HG03025 (cell line): ENCODE data around the gene GYPE.
"Not testable (repeated sequence)": the region's sequence is repeated elsewhere in the genome, so short reads cannot be mapped to it uniquely, and the experiment has no call there.

Experiments used
- ATAC-seq: cut with Tn5 transposase; IDR thresholded peaks from one replicate; pipeline ENCODE4 v1.9.1; 2021; ENCODE audit warnings: mild to moderate bottlenecking, moderate library complexity; ENCODE audit not compliant: unreplicated experiment, low FRiP score

GYPE gene

GRCh38 chr4:143905440-143905839 is at the start of gene GYPE:
GYPE (minus strand) TSS chr4:143905559; CDS start chr4:143905507, 52 bp downstream.
- not testable (repeated sequence) for ATAC-seq

GRCh38 chr4:143951458-143951972 is 46.2 kb upstream of the GYPE start:
- not testable (repeated sequence) for ATAC-seq

- not testable (repeated sequence) for ATAC-seq
Observed at GRCh38 chr4:143950967-143951366, 45.6 kb upstream of the GYPE start.

- ATAC-seq, result not testable (repeated sequence)
Observed at GRCh38 chr4:143950185-143950584, 44.8 kb upstream of the GYPE start.

GRCh38 chr4:143947493-143947892 is 42.1 kb upstream of the GYPE start:
- not testable (repeated sequence) for ATAC-seq

GRCh38 chr4:143940708-143941107 is 35.3 kb upstream of the GYPE start:
- not testable (repeated sequence) for ATAC-seq

GRCh38 chr4:143939528-143939927 is 34.2 kb upstream of the GYPE start:
- ATAC-seq, result no peak

- ATAC-seq, result not testable (repeated sequence)
Observed at GRCh38 chr4:143938890-143939289, 33.5 kb upstream of the GYPE start.

GRCh38 chr4:143921181-143921580 is 15.8 kb upstream of the GYPE start:
- ATAC-seq, result no peak

- not testable (repeated sequence) for ATAC-seq
Observed at GRCh38 chr4:143916485-143916884, 11.1 kb upstream of the GYPE start.

- peak; percentile 27 for ATAC-seq
Observed at GRCh38 chr4:143912478-143912877, 7.1 kb upstream of the GYPE start.

- peak; percentile 69 for ATAC-seq
Observed at GRCh38 chr4:143911528-143912417, 6.4 kb upstream of the GYPE start.

GRCh38 chr4:143910906-143911305 is 5.5 kb upstream of the GYPE start:
- ATAC-seq, result not testable (repeated sequence)

- ATAC-seq, result peak; percentile 47
Observed at GRCh38 chr4:143907811-143908210, 2.5 kb upstream of the GYPE start.

GRCh38 chr4:143904431-143904830 is 928 bp downstream of the GYPE start:
- ATAC-seq, result not testable (repeated sequence)

GRCh38 chr4:143890323-143890722 is 15.0 kb downstream of the GYPE start:
- not testable (repeated sequence) for ATAC-seq

- ATAC-seq, result not testable (repeated sequence)
Observed at GRCh38 chr4:143888189-143888588, 17.2 kb downstream of the GYPE start.

GRCh38 chr4:143884965-143885364 is 20.4 kb downstream of the GYPE start:
- ATAC-seq, result not testable (repeated sequence)

- ATAC-seq, result no peak
Observed at GRCh38 chr4:143883529-143883928, 21.8 kb downstream of the GYPE start.

- no peak for ATAC-seq
Observed at GRCh38 chr4:143882892-143883291, 22.5 kb downstream of the GYPE start.

GRCh38 chr4:143879561-143879960 is 25.8 kb downstream of the GYPE start:
- ATAC-seq, result not testable (repeated sequence)

- ATAC-seq, result not testable (repeated sequence)
Observed at GRCh38 chr4:143875357-143875756, 30.0 kb downstream of the GYPE start.
